ENCODE results near the gene DMBX1.

DMBX1 gene

GRCh38 chr1:46447499-46448108 is 42.0 kb upstream of the DMBX1 start:
- DNase-seq (ENCODE audit: low read depth), result no peak
- TF ChIP-seq, protein P1, sequence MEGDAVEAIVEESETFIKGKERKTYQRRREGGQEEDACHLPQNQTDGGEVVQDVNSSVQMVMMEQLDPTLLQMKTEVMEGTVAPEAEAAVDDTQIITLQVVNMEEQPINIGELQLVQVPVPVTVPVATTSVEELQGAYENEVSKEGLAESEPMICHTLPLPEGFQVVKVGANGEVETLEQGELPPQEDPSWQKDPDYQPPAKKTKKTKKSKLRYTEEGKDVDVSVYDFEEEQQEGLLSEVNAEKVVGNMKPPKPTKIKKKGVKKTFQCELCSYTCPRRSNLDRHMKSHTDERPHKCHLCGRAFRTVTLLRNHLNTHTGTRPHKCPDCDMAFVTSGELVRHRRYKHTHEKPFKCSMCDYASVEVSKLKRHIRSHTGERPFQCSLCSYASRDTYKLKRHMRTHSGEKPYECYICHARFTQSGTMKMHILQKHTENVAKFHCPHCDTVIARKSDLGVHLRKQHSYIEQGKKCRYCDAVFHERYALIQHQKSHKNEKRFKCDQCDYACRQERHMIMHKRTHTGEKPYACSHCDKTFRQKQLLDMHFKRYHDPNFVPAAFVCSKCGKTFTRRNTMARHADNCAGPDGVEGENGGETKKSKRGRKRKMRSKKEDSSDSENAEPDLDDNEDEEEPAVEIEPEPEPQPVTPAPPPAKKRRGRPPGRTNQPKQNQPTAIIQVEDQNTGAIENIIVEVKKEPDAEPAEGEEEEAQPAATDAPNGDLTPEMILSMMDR (IDR thresholded peaks at IDR 0.05; ENCODE audit: control insufficient read depth, insufficient read depth, low read depth, low read length, missing control alignments), result no peak
- H3K4me3 ChIP-seq (ENCODE audit: control insufficient read depth, low read depth, low read length), result no peak overlapping the region

DNA sequence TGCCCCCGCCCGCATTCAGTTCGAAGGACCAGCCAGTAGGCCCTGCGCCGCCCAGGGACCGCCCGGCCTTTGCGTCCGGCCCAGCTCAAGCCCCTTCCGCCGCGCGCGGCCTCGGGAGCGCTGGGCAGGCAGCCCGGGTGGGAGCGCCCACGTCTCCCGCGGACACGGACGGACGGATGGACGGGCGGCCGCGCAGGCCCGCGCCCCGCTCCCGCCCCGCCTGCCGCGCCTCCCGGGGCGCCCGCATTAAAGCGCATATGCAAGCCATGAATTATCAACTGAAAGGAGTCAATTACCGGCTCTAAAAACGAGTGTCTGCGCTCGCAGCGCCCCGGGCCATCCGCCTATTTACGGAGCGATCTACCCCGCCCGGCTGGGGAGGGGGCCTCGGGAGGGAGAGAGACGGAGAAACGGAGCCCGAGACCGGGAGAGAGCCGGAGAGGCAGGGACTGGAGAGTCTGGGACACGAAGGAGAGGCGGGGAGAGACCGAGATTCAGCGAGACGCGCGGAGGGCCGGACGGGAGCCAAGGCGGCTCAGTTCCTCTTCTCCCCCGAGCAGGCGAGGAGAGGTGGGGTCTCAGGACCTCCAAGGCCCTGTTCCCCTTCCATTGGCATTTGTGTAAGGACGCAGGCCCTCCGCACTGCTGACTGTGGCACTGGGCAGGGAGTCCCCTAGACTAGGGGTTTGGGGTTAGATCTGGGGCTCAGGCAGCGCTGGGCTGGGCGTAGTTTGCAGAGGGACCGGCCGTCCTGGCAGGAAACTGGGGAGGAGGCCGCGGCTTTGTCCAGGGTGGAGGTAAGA is 41.3 kb upstream of the DMBX1 start:
- TF ChIP-seq, protein P1 (IDR thresholded peaks at IDR 0.05; ENCODE audit: control insufficient read depth, insufficient read depth, low read depth, low read length, missing control alignments), result no peak
- no peak for DNase-seq (ENCODE audit: low read depth)
- no peak overlapping the region for H3K4me3 ChIP-seq (ENCODE audit: control insufficient read depth, low read depth, low read length)

DNA sequence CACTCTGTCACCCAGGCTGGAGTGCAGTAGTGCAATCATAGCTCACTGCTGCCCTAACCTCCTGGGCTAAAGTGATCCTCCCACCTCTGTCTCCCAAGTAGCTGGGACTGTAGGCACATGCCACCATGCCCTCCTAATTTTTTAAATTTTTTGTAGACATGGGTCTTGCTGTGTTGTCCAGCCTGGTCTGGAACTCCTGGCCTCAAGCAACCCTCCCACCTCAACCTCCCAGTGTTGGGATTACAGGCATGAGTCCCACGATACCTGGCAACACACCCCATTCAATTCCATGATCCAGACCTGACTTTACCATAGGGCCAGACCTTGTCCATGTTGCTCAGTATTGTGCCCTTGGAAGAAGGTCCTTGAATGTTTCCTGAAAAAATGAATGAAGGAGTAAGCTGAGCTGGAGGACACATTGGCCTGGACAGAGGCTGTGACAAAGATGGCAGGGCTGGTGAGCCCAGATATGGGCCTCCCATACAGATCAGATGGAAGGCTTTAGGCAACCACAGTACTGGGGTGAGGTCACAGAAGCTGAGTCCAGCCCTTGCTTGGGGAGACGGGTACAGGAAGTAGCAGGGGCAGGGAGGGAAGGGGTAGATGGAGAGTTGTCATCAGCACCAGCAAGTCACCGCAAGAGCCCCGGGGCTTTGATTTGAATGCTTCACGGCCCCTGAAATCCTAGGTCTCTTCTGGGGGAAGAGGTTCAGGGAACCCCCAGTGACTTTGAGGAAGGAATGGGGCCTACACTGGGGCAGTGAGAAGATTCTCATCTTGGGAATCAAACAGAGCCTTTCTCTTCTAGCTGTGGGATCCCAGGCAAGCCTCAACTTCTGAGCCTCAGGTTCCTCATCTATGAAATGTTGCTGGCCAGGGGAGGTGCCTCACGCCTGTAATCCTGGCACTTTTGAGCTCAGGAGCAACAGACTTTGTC is 40.1 kb upstream of the DMBX1 start:
- no peak overlapping the region for H3K4me3 ChIP-seq (ENCODE audit: control insufficient read depth, low read depth, low read length)

DNA sequence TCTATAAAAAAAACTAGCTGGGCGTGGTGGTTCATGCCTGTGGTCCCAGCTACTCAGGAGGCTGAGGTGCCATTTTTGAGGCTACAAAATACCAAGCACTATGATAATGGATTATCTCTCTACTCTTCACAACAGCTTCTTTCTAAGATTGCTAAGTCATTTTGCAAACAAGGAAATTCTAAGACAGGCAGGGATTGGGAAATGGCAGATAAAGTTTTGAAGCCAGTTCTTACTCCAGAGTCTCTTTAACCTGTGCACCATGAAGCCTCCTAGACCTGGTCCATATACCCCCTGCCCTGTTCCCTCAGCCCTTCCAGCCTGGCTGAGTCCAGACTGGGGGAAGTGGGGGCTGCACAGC is 39.5 kb upstream of the DMBX1 start:
- no peak overlapping the region for H3K4me3 ChIP-seq (ENCODE audit: control insufficient read depth, low read depth, low read length)
- DNase-seq (ENCODE audit: low read depth), result no peak

More for the DNA sequence above, 40.1 kb upstream of the DMBX1 start:
- TF ChIP-seq, protein P1 (IDR thresholded peaks at IDR 0.05; ENCODE audit: control insufficient read depth, insufficient read depth, low read depth, low read length, missing control alignments), result no peak
- DNase-seq (ENCODE audit: low read depth), result no peak

GRCh38 chr1:46451948-46452930 is 37.4 kb upstream of the DMBX1 start:
- TF ChIP-seq, protein P1 (IDR thresholded peaks at IDR 0.05; ENCODE audit: control insufficient read depth, insufficient read depth, low read depth, low read length, missing control alignments), result no peak
- no peak for DNase-seq (ENCODE audit: low read depth)
- H3K4me3 ChIP-seq (ENCODE audit: control insufficient read depth, low read depth, low read length), result no peak overlapping the region

More for the DNA sequence above, 39.5 kb upstream of the DMBX1 start:
- TF ChIP-seq, protein P1 (IDR thresholded peaks at IDR 0.05; ENCODE audit: control insufficient read depth, insufficient read depth, low read depth, low read length, missing control alignments), result no peak

All from AG09309 (cell line).